NCI-H1436 treated with DMSO at 0.1 percent for 48 hours (cell line): Measurements from ENCODE around the gene CCDC86.

ENCODE experiments used
- DNase-seq: peaks from one replicate; lab custom pipeline; 2025; lab: John Stamatoyannopoulos, UW

Gene CCDC86

GRCh38 chr11:60891103-60891741 lies 49.3 kb downstream of the CCDC86 start:
- no peak for DNase-seq

- no peak for DNase-seq
Observed at GRCh38 chr11:60895687-60896086, 53.8 kb downstream of the CCDC86 start.

- no peak for DNase-seq
Observed at GRCh38 chr11:60897496-60897895, 55.6 kb downstream of the CCDC86 start.

- no peak for DNase-seq
Observed at GRCh38 chr11:60899046-60899936, 57.4 kb downstream of the CCDC86 start.

GRCh38 chr11:60899977-60900376 lies 58.1 kb downstream of the CCDC86 start:
- DNase-seq, result no peak
